HEK293 (cell line): ENCODE results near the gene ANKRD30A.

ENCODE experiments used
- CTCF ChIA-PET: fragments of 350-600 bp; formaldehyde crosslinking; extraction: SDS; loops from one replicate; lab custom pipeline; 2021; ENCODE audit warnings: antibody characterized with exemption; lab: Yijun Ruan, JAX
- POLR2A ChIA-PET: fragments of 300-600 bp; formaldehyde crosslinking; extraction: SDS; loops from one replicate; lab custom pipeline; 2020; ENCODE audit warnings: antibody characterized with exemption, inconsistent platforms; lab: Yijun Ruan, JAX
- H3K27ac ChIP-seq: fragments of 200-500 bp; sonication (Bioruptor generic); 2 replicates; pipeline ENCODE4 v1.5.1; 2014; ENCODE audit warnings: low read depth, low read length, control low read depth, inconsistent platforms; ENCODE audit errors: extremely low read depth
- H3K36me3 ChIP-seq, 2 experiments: fragments of 200-500 bp in 1 of 2; sonication (Bioruptor generic) in 1 of 2; 1 replicate in 1 of 2; 2 replicates in 1 of 2; pipeline ENCODE4 v1.5.1; 2014 to 2017; ENCODE audit warnings: inconsistent platforms in 2 of 2, low read length in 2 of 2; ENCODE audit not compliant: control insufficient read depth in 2 of 2, insufficient read depth in 1 of 2
- H3K4me1 ChIP-seq: fragments of 200-500 bp; sonication (Bioruptor generic); 2 replicates; pipeline ENCODE4 v1.5.1; 2014; ENCODE audit warnings: mild to moderate bottlenecking, low read length, inconsistent platforms; ENCODE audit not compliant: control insufficient read depth, insufficient read depth
- H3K4me3 ChIP-seq: 2 replicates; pipeline ENCODE4 v1.5.1; 2011; ENCODE audit warnings: low read depth, mild to moderate bottlenecking, control low read depth, low read length, moderate library complexity
- H3K9me3 ChIP-seq: fragments of 200-500 bp; sonication (Bioruptor generic); 2 replicates; pipeline ENCODE4 v1.5.1; 2014; ENCODE audit warnings: low read depth, low read length, inconsistent platforms; ENCODE audit not compliant: control insufficient read depth, insufficient read depth
- FEZF1 ChIP-seq: fragments of 450-650 bp; formaldehyde crosslinking; IDR thresholded peaks from 2 replicates; pipeline ENCODE4 v1.5.1; 2016; ENCODE audit warnings: missing biosample characterization, missing genetic modification characterization
- KLF1 ChIP-seq: fragments of 450-650 bp; formaldehyde crosslinking; IDR thresholded peaks from 2 replicates; pipeline ENCODE4 v1.5.1; 2016; ENCODE audit warnings: missing biosample characterization, missing genetic modification characterization
- RBAK ChIP-seq: fragments of 450-650 bp; formaldehyde crosslinking; IDR thresholded peaks from 2 replicates; pipeline ENCODE4 v1.5.1; 2016; ENCODE audit warnings: missing biosample characterization, missing genetic modification characterization
- SETDB1 ChIP-seq: IDR thresholded peaks from one replicate; pipeline ENCODE4 v1.6.1; 2017; ENCODE audit warnings: mild to moderate bottlenecking, low read length, moderate library complexity, mixed read lengths; ENCODE audit not compliant: insufficient read length
- TRIM28 ChIP-seq: IDR thresholded peaks from 2 replicates; pipeline ENCODE4 v1.6.1; 2011; ENCODE audit warnings: low read length, control low read depth, borderline replicate concordance
- ZBTB1 ChIP-seq: fragments of 450-650 bp; formaldehyde crosslinking; IDR thresholded peaks from 2 replicates; pipeline ENCODE4 v1.5.1; 2016; ENCODE audit warnings: missing biosample characterization, missing genetic modification characterization
- ZBTB8A ChIP-seq: fragments of 450-650 bp; formaldehyde crosslinking; IDR thresholded peaks from 2 replicates; pipeline ENCODE4 v1.5.1; 2016; ENCODE audit warnings: missing biosample characterization, missing genetic modification characterization
- ZNF121 ChIP-seq: fragments of 450-650 bp; formaldehyde crosslinking; IDR thresholded peaks from 2 replicates; pipeline ENCODE4 v1.5.1; 2016; ENCODE audit warnings: missing biosample characterization, missing genetic modification characterization
- ZNF37A ChIP-seq: fragments of 450-650 bp; IDR thresholded peaks from 2 replicates; pipeline ENCODE4 v1.5.1; 2018; ENCODE audit warnings: missing biosample characterization, missing genetic modification characterization
- ZNF391 ChIP-seq: fragments of 450-650 bp; formaldehyde crosslinking; IDR thresholded peaks from 2 replicates; pipeline ENCODE4 v1.5.1; 2016; ENCODE audit warnings: low read depth, missing biosample characterization, missing genetic modification characterization, borderline replicate concordance
- ZNF596 ChIP-seq: fragments of 450-650 bp; IDR thresholded peaks from 2 replicates; pipeline ENCODE4 v1.5.0; 2018; ENCODE audit warnings: missing biosample characterization, mild to moderate bottlenecking, missing genetic modification characterization, moderate library complexity
- ZNF600 ChIP-seq: fragments of 450-650 bp; formaldehyde crosslinking; IDR thresholded peaks from 2 replicates; pipeline ENCODE4 v1.5.1; 2016; ENCODE audit warnings: missing biosample characterization, missing genetic modification characterization
- ZNF623 ChIP-seq: fragments of 450-650 bp; formaldehyde crosslinking; IDR thresholded peaks from 2 replicates; pipeline ENCODE4 v1.5.1; 2016; ENCODE audit warnings: missing biosample characterization, missing genetic modification characterization
- ZNF624 ChIP-seq: fragments of 450-650 bp; formaldehyde crosslinking; IDR thresholded peaks from 2 replicates; pipeline ENCODE4 v1.5.1; 2017; ENCODE audit warnings: missing biosample characterization, missing genetic modification characterization
- ZXDB ChIP-seq: fragments of 450-650 bp; formaldehyde crosslinking; IDR thresholded peaks from 2 replicates; pipeline ENCODE4 v1.5.1; 2016; ENCODE audit warnings: missing biosample characterization, missing genetic modification characterization
- TF ChIP-seq, protein P1 (sequence below): fragments of 450-650 bp; formaldehyde crosslinking; IDR thresholded peaks from 2 replicates; pipeline ENCODE4 v1.5.1; 2016; ENCODE audit warnings: missing biosample characterization, missing genetic modification characterization
- TF ChIP-seq, protein P2 (sequence below): fragments of 450-650 bp; formaldehyde crosslinking; IDR thresholded peaks from 2 replicates; pipeline ENCODE4 v1.5.1; 2016; ENCODE audit warnings: missing biosample characterization, missing genetic modification characterization
- TF ChIP-seq, protein P3 (sequence below): fragments of 450-650 bp; formaldehyde crosslinking; IDR thresholded peaks from 2 replicates; pipeline ENCODE4 v1.5.1; 2016; ENCODE audit warnings: missing biosample characterization, missing genetic modification characterization
- TF ChIP-seq, protein P4 (sequence below): fragments of 450-650 bp; formaldehyde crosslinking; IDR thresholded peaks from 2 replicates; pipeline ENCODE4 v1.5.1; 2016; ENCODE audit warnings: missing biosample characterization, missing genetic modification characterization, borderline replicate concordance

ANKRD30A gene

GRCh38 chr10:37225163-37225562, 99.8 kb downstream of the ANKRD30A start:
- no peaks in the 10 kb centered on the region for H3K4me1 ChIP-seq
- H3K9me3 ChIP-seq: no peaks in the 10 kb centered on the region
- no peaks in the 10 kb centered on the region for H3K36me3 ChIP-seq
- no peak overlapping the region for H3K4me3 ChIP-seq
- POLR2A ChIA-PET: no interaction called here
- no peak for TF ChIP-seq RBAK (tag by site-specific recombination)
- no peak for TF ChIP-seq ZNF37A (tag by site-specific recombination)
- no peak for TF ChIP-seq ZNF623 (tag by site-specific recombination)
- no peak for TF ChIP-seq ZNF600
- no peak for TF ChIP-seq FEZF1 (tag by site-specific recombination)
- TF ChIP-seq ZBTB8A (tag by site-specific recombination): no peak
- no peak for TF ChIP-seq ZNF624
- no peak for TF ChIP-seq ZNF121 (tag by site-specific recombination)
- no peak for TF ChIP-seq ZNF391 (tag by site-specific recombination)
- no peak for TF ChIP-seq SETDB1
- TF ChIP-seq, protein P1, sequence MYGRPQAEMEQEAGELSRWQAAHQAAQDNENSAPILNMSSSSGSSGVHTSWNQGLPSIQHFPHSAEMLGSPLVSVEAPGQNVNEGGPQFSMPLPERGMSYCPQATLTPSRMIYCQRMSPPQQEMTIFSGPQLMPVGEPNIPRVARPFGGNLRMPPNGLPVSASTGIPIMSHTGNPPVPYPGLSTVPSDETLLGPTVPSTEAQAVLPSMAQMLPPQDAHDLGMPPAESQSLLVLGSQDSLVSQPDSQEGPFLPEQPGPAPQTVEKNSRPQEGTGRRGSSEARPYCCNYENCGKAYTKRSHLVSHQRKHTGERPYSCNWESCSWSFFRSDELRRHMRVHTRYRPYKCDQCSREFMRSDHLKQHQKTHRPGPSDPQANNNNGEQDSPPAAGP: no peak
- TF ChIP-seq ZBTB1 (tag by site-specific recombination): no peak
- TF ChIP-seq TRIM28: no peak
- TF ChIP-seq, protein P2, sequence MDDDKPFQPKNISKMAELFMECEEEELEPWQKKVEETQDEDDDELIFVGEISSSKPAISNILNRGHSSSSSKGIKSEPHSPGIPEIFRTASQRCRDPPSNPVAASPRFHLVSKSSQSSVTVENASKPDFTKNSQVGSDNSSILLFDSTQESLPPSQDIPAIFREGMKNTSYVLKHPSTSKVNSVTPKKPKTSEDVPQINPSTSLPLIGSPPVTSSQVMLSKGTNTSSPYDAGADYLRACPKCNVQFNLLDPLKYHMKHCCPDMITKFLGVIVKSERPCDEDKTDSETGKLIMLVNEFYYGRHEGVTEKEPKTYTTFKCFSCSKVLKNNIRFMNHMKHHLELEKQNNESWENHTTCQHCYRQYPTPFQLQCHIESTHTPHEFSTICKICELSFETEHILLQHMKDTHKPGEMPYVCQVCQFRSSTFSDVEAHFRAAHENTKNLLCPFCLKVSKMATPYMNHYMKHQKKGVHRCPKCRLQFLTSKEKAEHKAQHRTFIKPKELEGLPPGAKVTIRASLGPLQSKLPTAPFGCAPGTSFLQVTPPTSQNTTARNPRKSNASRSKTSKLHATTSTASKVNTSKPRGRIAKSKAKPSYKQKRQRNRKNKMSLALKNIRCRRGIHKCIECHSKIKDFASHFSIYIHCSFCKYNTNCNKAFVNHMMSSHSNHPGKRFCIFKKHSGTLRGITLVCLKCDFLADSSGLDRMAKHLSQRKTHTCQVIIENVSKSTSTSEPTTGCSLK (tag by site-specific recombination): no peak
- TF ChIP-seq, protein P3, sequence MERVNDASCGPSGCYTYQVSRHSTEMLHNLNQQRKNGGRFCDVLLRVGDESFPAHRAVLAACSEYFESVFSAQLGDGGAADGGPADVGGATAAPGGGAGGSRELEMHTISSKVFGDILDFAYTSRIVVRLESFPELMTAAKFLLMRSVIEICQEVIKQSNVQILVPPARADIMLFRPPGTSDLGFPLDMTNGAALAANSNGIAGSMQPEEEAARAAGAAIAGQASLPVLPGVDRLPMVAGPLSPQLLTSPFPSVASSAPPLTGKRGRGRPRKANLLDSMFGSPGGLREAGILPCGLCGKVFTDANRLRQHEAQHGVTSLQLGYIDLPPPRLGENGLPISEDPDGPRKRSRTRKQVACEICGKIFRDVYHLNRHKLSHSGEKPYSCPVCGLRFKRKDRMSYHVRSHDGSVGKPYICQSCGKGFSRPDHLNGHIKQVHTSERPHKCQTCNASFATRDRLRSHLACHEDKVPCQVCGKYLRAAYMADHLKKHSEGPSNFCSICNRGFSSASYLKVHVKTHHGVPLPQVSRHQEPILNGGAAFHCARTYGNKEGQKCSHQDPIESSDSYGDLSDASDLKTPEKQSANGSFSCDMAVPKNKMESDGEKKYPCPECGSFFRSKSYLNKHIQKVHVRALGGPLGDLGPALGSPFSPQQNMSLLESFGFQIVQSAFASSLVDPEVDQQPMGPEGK (tag by site-specific recombination): no peak
- TF ChIP-seq, protein P4, sequence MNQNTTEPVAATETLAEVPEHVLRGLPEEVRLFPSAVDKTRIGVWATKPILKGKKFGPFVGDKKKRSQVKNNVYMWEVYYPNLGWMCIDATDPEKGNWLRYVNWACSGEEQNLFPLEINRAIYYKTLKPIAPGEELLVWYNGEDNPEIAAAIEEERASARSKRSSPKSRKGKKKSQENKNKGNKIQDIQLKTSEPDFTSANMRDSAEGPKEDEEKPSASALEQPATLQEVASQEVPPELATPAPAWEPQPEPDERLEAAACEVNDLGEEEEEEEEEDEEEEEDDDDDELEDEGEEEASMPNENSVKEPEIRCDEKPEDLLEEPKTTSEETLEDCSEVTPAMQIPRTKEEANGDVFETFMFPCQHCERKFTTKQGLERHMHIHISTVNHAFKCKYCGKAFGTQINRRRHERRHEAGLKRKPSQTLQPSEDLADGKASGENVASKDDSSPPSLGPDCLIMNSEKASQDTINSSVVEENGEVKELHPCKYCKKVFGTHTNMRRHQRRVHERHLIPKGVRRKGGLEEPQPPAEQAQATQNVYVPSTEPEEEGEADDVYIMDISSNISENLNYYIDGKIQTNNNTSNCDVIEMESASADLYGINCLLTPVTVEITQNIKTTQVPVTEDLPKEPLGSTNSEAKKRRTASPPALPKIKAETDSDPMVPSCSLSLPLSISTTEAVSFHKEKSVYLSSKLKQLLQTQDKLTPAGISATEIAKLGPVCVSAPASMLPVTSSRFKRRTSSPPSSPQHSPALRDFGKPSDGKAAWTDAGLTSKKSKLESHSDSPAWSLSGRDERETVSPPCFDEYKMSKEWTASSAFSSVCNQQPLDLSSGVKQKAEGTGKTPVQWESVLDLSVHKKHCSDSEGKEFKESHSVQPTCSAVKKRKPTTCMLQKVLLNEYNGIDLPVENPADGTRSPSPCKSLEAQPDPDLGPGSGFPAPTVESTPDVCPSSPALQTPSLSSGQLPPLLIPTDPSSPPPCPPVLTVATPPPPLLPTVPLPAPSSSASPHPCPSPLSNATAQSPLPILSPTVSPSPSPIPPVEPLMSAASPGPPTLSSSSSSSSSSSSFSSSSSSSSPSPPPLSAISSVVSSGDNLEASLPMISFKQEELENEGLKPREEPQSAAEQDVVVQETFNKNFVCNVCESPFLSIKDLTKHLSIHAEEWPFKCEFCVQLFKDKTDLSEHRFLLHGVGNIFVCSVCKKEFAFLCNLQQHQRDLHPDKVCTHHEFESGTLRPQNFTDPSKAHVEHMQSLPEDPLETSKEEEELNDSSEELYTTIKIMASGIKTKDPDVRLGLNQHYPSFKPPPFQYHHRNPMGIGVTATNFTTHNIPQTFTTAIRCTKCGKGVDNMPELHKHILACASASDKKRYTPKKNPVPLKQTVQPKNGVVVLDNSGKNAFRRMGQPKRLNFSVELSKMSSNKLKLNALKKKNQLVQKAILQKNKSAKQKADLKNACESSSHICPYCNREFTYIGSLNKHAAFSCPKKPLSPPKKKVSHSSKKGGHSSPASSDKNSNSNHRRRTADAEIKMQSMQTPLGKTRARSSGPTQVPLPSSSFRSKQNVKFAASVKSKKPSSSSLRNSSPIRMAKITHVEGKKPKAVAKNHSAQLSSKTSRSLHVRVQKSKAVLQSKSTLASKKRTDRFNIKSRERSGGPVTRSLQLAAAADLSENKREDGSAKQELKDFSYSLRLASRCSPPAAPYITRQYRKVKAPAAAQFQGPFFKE (tag by site-specific recombination): no peak
- TF ChIP-seq ZNF596 (tag by site-specific recombination): no peak
- TF ChIP-seq ZXDB: no peak
- TF ChIP-seq KLF1: no peak
- no peak overlapping the region for H3K27ac ChIP-seq
- CTCF ChIA-PET: interaction anchor here (0.6 kb wide), 1 partner anchor 98 kb away, joined by 3 read pairs; no protein-coding TSS in a partner anchor
